Body of pancreas (tissue), 4 donors: ENCODE measurements around the gene GMDS. TPM values are rescaled to one million over a fixed set of nuclear protein-coding genes. Genes with fewer than 3 reads are reported as not detected.
A peak's percentile ranks its signal among the peaks of the same experiment; 100 is the strongest.

ENCODE experiments used
- ATAC-seq: fragments of 150-250 bp; one replicate; pipeline ENCODE4 v1.9.1; 2016
- DNase-seq, 4 donors: peaks; one replicate each; pipeline ENCODE4 v3.0.0-alpha.2; 2019
- H3K27ac ChIP-seq, 4 donors: fragments of 200-600 bp; sonication (generic); 1 replicate in 3 of 4; 2 replicates in 1 of 4; pipeline versions ENCODE4 v1.5.1 to v1.6.1; 2016 to 2019; ENCODE audit warnings: mild to moderate bottlenecking in 1 of 4, mixed read lengths in 1 of 4, moderate library complexity in 1 of 4
- H3K27me3 ChIP-seq, 2 donors: fragments of 200-600 bp; sonication (generic); one replicate each; pipeline ENCODE4 v1.6.0; 2016; ENCODE audit warnings: mild to moderate bottlenecking in 1 of 2
- H3K36me3 ChIP-seq, 2 donors: fragments of 200-600 bp; sonication (generic); replicated peaks in 1 of 2; 2 replicates each; pipeline ENCODE4 v1.5.1; 2016; ENCODE audit warnings: low read depth in 2 of 2; ENCODE audit not compliant: insufficient read depth in 1 of 2
- H3K4me1 ChIP-seq: fragments of 200-600 bp; sonication (generic); one replicate; pipeline ENCODE4 v1.6.0; 2016
- H3K4me3 ChIP-seq, 2 donors: fragments of 200-600 bp; sonication (generic); 1 replicate in 1 of 2; 2 replicates in 1 of 2; pipeline ENCODE4 v1.5.1; 2016 to 2019
- H3K9me3 ChIP-seq, 3 donors: fragments of 200-600 bp; sonication (generic); 1 replicate in 2 of 3; 2 replicates in 1 of 3; pipeline ENCODE4 v1.5.1; 2016
- POLR2A ChIP-seq, 3 donors: fragments of 450-650 bp; IDR thresholded peaks; one replicate each; pipeline ENCODE4 v1.6.1; 2016; ENCODE audit warnings: antibody characterized with exemption in 3 of 3, mild to moderate bottlenecking in 2 of 3
- WGBS, 2 donors: methylation state at CpG; one replicate each; pipeline ENCODE4 v1.1.5; 2017; 5-methylcytosine and 5-hydroxymethylcytosine counted together
- intact Hi-C: fragments of 100-400 bp; cut with DNase I; formaldehyde crosslinking; loops from one replicate; pipeline ENCODE4 v1.15.1; 2023
- total RNA-seq, 2 donors: library from RNA; depleted of rRNA; stranded (reverse); fragments of >200 nt; gene quantifications; one replicate each; pipeline ENCODE4 v1.1.0, GENCODE V29; 2016
- TF ChIP-seq, protein P1 (sequence below), 7 experiments: fragments of 450-650 bp in 4 of 7; fragments of 200-600 bp in 3 of 7; sonication (generic) in 3 of 7; IDR thresholded peaks; one replicate each; pipeline ENCODE4 v1.5.1; 2016 to 2019; ENCODE audit warnings: antibody characterized with exemption in 7 of 7

GMDS gene
- total RNA-seq, 2 donors from 2014 or later, result 34.5 to 63.3 TPM

GRCh38 chr6:1636971-1637871, 608.2 kb downstream of the GMDS start:
- no peaks in the 10 kb centered on the region for H3K36me3 ChIP-seq
- intact Hi-C loops, result loop anchor here (10.0 kb wide), 1 partner anchor 138 kb away; no protein-coding TSS in a partner anchor
- no peak overlapping the region for H3K4me3 ChIP-seq
- no peak overlapping the region for H3K27ac ChIP-seq
- TF ChIP-seq POLR2A (IDR thresholded peaks at IDR 0.05), result no peak
- TF ChIP-seq, protein P1, sequence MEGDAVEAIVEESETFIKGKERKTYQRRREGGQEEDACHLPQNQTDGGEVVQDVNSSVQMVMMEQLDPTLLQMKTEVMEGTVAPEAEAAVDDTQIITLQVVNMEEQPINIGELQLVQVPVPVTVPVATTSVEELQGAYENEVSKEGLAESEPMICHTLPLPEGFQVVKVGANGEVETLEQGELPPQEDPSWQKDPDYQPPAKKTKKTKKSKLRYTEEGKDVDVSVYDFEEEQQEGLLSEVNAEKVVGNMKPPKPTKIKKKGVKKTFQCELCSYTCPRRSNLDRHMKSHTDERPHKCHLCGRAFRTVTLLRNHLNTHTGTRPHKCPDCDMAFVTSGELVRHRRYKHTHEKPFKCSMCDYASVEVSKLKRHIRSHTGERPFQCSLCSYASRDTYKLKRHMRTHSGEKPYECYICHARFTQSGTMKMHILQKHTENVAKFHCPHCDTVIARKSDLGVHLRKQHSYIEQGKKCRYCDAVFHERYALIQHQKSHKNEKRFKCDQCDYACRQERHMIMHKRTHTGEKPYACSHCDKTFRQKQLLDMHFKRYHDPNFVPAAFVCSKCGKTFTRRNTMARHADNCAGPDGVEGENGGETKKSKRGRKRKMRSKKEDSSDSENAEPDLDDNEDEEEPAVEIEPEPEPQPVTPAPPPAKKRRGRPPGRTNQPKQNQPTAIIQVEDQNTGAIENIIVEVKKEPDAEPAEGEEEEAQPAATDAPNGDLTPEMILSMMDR (IDR thresholded peaks at IDR 0.05), result no peak
- H3K9me3 ChIP-seq, result no peaks in the 10 kb centered on the region
- H3K4me1 ChIP-seq, result peaks cover 14% of the 10 kb centered on the region
- 86 to 90% methylated on average over 15 to 17 of the region's 20 CpGs for WGBS, 2 donors
- no peaks in the 10 kb centered on the region for H3K27me3 ChIP-seq
- ATAC-seq, result no peak
- peak in 3 of 4 donors; percentile 38 to 77 (median 76) for DNase-seq

- 89 to 95% methylated on average over 5 to 9 of the region's 9 CpGs for WGBS, 2 donors
- H3K4me1 ChIP-seq, result peaks cover 8% of the 10 kb centered on the region
- intact Hi-C loops, result loop anchor here (10.0 kb wide), 1 partner anchor 138 kb away; no protein-coding TSS in a partner anchor
- H3K27me3 ChIP-seq, result no peaks in the 10 kb centered on the region
- no peak for TF ChIP-seq POLR2A (IDR thresholded peaks at IDR 0.05)
- TF ChIP-seq, protein P1 (IDR thresholded peaks at IDR 0.05), result no peak
- ATAC-seq (no peak), DNase-seq (no peak)
- H3K4me3 ChIP-seq, result no peak overlapping the region
- no peaks in the 10 kb centered on the region for H3K36me3 ChIP-seq
- no peaks in the 10 kb centered on the region for H3K9me3 ChIP-seq
- H3K27ac ChIP-seq, result no peak overlapping the region
Observed at GRCh38 chr6:1636272-1636825, 609.1 kb downstream of the GMDS start.

DNA sequence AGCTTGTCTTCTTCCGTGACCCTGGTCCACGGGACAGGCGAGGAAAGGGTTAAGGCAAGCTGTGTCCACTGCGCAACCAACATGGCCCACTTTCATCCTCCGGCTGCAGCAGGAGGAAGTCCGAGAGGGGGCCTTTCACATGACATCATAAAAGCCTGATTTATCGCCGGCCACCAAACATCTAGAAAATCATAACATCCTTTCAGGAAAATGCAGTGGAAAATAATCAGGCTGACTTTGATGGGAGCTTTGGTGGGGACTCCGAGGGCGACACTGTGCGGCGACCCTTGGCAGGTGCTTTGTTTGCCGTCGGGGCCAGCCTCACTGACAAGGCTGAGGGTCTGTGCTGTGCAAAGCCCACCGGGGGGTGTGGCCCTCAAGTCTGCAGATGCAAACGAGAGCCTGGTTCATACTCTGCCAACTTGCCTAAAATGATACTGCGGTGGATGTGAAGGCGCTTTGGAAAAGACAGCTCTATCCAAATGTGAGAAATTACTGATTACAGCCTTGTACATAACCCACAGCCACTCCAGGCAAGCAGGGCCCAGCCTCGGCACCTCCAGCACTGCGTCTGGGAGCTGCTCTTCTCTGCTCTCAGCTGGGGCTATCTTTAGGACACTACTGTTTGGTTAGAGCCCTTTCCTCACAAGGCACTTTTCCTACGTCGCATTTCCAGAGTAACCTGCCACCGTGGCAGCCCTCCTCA, 609.9 kb downstream of the GMDS start:
- intact Hi-C loops, result loop anchor here (10.0 kb wide), 1 partner anchor 139 kb away; no protein-coding TSS in a partner anchor
- no peaks in the 10 kb centered on the region for H3K36me3 ChIP-seq
- H3K4me1 ChIP-seq, result no peaks in the 10 kb centered on the region
- no peak for TF ChIP-seq POLR2A (IDR thresholded peaks at IDR 0.05)
- TF ChIP-seq, protein P1 (IDR thresholded peaks at IDR 0.05), result no peak
- no peak overlapping the region for H3K4me3 ChIP-seq
- no peak for ATAC-seq
- H3K27me3 ChIP-seq, result no peaks in the 10 kb centered on the region
- no peaks in the 10 kb centered on the region for H3K9me3 ChIP-seq
- WGBS, 2 donors, result 84 to 92% methylated on average over 23 of the region's 23 CpGs
- no peak for DNase-seq
- H3K27ac ChIP-seq, result no peak overlapping the region

GRCh38 chr6:1634081-1634480, 611.3 kb downstream of the GMDS start:
- 95% methylated on average over 4 of the region's 4 CpGs for WGBS, 2 donors
- no peak overlapping the region for H3K27ac ChIP-seq
- no peaks in the 10 kb centered on the region for H3K4me1 ChIP-seq
- ATAC-seq (no peak), DNase-seq (no peak)
- intact Hi-C loops, result loop anchor here (10.0 kb wide), 1 partner anchor 141 kb away; no protein-coding TSS in a partner anchor
- TF ChIP-seq, protein P1 (IDR thresholded peaks at IDR 0.05), result no peak
- TF ChIP-seq POLR2A (IDR thresholded peaks at IDR 0.05), result no peak
- no peaks in the 10 kb centered on the region for H3K36me3 ChIP-seq
- H3K4me3 ChIP-seq, result no peak overlapping the region
- H3K27me3 ChIP-seq, result no peaks in the 10 kb centered on the region
- H3K9me3 ChIP-seq, result no peaks in the 10 kb centered on the region
